ENCODE results near the gene TESPA1.
"Not testable (repeated sequence)": the region's sequence is repeated elsewhere in the genome, so short reads cannot be mapped to it uniquely, and the experiment has no call there.

The TESPA1 gene

DNA sequence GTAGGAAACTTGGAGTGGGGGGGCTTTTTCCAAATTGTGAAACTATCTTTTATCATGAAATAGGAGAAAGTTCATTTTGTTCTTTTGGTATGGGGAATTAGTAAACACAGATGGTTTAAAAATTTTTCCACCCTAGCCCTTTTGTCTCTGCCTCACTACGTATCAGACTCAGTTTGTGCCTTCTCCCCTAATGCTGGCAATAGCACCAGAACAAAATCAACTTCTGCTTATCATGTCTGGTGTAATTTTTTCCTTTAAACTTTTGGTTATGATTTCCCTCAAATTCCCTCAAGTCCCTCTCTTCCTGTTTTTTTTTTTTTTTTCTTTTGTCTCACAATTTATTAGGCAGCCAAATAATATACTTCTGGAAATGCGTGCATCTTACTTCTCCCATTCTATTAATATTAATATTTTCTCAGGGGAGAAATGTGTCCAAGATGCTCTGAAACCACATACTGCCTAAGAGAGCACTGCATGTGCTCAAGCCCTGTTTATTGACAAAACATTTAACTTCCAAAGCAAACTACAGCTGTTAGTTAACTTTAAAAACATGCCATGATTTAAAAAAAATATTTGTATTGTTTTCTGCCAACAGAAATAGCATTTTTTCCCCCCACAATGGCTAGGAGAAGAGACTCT, 35.4 kb downstream of the TESPA1 start:
- no peak for DNase-seq (ENCODE audit: low read depth)

DNA sequence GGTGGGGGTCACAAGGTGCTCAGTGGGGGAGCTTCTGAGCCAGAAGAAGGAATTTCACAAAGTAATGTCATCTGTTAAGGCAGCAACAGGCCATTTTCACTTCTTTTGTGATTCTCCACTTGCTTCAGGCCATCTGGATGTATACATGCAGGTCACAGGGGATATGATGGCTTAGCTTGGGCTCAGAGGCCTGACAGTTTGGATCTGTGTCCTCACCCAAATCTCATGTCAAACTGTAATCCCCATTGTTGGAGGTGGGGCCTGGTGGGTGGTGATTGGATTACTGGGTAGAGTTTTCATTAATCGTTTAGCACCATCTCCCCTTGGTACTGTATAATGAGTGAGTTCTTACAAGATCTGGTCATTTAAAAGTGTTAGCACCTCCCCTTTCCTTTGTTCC, 36.4 kb downstream of the TESPA1 start:
- no peak for DNase-seq (ENCODE audit: low read depth)

DNA sequence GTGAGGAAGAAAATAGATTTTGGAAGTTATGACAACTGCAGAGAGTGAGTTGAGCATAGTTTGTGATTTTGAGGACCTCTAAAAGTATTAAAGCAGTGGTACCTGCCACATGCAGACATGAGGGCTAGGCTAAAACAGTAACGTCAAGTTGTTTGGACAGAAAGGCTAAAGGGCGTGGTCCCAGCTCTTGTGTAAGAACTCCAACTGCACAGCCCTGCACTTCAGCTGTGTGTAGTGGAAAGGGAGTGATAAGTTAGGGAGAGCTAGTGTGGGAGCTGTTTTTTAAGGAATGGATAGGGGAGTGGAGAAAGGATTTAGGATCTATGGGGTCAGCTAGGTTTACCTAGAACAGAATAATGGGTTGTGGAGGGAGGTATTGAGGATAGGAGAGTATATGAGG, 39.5 kb downstream of the TESPA1 start:
- DNase-seq (ENCODE audit: low read depth) = no peak

DNA sequence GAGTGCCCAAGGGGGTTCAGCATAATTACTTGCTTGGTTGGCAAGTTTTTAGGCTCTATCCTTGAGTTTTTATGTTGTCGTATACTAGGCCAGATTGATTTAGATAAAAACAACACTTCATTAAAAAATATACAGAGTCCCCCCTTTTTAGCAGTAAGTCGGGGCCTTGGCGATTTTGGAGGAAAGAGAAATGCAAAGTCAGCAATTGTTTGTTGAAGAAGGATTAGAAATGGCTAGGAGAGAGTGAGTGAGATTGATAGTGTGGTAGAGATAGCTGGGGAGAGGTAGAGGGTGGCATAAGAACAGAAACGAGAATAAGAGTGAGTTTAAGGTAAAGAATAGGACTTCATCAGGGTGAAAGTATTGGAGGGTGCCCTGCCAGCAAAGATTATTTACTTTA, 41.3 kb downstream of the TESPA1 start:
- DNase-seq (ENCODE audit: low read depth) = not testable (repeated sequence)

DNA sequence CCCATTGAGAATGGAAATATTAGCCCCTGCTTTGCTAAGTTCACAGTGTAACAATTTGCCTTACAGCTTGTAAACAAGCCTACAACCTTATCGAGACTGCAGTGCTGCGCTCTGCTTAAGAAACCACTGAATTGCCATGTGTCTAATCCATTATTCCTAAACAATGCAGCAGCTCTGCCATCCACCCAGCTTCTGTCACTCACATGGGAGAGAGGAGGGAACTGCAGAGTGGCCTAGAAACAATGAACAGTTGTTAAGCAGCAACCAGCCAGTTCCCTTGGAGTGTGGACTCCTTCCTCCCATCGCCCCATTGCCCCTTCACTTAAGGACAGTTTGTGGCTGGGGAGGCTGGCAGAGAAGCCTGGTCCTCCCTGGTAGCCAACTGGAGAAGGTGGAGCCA, 42.9 kb downstream of the TESPA1 start:
- no peak for DNase-seq (ENCODE audit: low read depth)

DNA sequence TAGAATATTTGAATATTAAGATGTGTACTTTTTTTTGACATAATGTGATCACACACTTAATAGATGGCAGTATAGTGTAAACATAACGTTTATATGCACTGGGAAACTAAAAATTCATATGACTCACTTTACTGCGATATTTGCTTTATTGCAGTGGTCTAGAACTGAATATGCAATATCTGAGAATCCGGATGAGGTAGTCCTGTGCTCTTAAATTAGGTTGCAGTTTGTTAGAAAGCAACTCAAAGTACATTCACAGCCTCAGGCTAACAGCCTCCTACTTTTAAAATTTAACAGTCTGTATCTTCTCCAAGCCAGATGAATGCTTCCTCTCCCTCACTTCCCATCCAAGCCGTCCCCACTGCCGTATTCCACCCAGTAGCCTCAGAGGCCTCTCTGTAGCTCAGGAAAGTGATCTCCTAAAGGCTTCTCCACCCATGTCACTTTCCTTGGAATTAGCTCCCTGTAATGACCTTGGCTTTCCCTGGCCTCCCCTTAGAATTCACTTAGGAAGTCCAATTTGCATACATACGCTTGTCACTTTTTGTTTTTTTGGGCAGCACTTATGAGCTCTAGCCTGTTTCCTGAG, 43.7 kb downstream of the TESPA1 start:
- DNase-seq (ENCODE audit: low read depth) = no peak

DNA sequence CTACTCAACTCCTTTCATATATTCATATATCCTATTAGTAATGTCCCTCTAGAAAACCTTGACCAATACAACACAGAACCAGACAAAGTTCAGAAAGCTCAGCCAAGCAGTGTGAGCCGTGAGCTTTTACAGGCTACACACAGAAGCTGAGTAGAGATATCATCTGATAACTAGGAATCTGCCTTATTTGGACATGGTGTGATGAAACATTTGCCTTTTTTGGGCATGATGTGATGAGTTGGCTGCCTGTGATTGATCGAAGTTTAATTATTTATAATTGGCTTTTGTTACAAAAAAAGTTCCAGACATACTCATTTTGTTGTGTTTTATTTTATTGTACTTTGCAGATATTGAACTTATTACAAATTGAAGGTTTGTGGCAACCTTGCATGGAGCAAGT, 46.6 kb downstream of the TESPA1 start:
- DNase-seq (ENCODE audit: low read depth) = no peak

DNA sequence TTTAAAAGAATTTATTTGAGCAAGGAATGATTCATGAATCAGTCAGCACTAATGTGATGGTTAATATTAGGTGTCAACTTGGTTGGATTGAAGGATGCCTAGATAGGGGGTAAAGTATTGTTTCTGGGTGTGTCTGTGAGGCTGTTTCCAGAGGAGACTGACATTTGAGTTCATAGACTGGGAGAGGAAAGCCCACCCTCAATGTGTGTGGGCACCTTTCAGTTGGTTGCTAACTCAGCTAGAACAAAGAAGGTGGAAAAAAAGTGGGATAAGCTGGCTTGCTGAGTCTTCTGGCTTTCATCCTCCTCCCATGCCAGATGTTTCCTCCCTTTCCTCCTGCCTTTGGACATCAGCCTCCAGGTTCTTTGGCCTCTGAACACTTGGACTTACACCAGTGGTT, 47.2 kb downstream of the TESPA1 start:
- no peak for DNase-seq (ENCODE audit: low read depth)

DNA sequence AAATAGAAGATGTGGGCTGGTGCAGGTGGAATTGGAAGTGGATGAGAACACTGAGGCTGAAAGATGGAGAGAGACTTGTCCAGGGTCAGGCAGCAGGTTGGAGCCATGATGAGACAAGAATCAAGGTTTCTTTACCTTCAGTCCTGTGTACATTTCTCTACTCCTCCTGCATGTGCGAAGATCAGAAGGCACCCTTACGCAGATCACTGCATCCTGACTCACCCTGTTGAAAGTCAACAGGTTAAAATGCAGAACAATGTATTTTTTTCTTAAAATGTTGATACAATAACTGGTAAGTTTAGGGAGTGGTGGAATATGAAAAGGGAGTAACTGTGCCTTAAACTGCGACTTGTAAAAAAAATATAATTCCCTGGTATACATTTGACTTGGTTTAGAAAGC, 47.8 kb downstream of the TESPA1 start:
- DNase-seq (ENCODE audit: low read depth) = no peak

DNA sequence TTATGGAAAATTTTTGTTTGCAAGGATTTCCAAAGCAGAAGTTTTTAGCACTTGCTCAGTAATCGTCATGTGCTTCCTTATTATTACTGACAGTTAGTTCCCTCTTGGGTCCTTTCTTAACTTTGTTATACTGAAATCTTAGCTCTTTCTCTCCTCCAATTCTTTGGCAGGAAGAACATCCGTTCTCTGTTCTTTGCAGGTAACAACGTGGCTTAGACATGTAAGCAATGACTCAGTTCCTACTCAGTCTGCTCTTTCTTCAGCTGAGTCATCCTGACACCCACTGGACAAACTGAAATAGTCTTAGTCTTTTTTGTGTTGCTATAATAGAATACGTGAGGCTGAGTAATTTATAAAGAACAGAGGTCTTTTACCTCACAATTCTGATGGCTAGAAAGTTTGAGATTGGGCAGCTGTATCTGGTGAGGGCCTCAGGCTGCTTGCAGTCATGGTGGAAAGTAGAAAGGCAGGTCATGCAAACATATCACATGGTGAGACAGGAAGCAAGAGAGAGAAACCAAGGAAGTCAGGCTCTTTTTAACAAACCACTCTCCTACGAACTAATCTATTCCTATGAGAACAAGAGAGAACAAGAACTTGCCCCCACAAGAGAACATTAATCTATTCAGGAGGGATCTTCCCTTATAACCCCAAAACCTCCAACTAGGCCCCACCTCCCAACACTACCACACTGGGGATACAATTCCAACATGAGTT, 49.2 kb downstream of the TESPA1 start:
- DNase-seq (ENCODE audit: low read depth) = peak; percentile 4

DNA sequence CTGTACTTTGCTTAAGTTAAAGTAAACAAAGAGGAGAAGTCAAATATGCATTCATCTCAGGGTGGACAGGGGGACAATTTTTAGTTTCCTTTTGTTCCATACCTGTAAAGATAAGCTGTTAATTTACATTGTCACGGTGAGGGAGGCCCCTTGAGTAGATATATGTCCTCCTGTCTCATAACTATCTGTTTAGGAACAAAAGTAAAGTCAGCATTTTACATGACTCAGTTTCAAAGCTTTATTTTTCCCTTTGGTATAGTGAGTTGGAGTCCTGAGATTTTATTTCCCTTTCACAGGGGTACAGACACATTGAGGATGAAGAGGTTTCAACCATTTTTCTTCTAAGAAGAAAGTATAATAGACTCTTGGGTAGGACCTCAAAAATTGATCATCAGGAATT, 50.1 kb downstream of the TESPA1 start:
- no peak for DNase-seq (ENCODE audit: low read depth)

DNA sequence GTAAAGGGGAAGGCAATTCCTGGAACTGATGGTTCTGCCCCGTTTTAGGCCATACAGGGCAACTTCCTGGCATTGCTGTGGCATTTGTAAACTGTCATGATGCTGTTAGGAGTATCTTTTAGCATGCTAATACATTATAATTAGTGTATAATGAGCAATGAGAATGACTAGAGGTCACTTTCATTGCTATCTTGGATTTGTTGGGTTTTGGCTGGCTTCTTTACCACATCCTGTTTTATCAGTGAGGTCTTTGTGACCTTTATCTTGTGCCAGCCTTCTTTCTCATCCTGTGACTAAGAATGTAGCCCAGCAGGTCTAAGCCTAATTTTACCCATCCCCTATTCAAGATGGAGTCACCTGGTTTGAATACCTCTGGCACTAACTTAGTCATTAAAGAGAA, 51.2 kb downstream of the TESPA1 start:
- no peak for DNase-seq (ENCODE audit: low read depth)

DNA sequence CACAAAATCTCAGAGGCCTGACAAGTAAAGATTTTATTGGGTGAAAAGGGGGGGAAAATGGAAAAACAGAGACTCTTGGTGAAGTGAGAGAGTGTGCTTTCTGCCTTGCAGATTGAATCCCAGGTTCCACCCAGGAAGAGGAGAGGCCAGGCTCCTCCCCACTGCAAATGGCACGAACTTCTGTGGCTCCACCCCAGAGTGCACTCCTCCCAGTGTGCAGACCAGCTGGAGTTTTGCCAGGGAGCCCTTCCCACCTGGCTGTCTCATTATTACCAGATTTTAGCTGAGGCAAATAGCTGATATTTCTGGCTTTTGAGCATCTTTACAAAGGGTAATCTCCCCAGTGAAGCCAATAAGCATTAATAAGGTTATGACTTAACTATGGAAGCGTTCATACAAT, 51.9 kb downstream of the TESPA1 start:
- DNase-seq (ENCODE audit: low read depth) = no peak

DNA sequence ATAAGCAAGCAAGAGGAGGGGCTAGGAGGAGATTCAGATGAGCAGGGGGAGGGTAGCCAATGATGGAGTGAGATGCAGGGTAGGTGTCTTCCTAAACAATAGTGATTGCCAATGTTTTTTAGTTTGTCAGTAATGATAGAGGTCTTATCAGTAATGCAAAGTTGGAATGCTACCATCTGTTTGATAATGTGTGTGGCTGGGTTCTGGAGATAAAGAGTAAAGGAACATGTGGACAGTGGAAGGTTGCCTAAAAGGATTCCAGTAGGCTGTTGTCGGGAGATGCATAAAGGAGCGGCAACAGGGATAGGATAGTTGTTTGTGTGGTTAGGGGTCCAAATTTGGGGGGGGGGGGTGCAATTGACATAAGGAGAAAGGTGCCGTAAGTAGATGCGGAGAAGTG, 52.5 kb downstream of the TESPA1 start:
- DNase-seq (ENCODE audit: low read depth) = no peak

DNA sequence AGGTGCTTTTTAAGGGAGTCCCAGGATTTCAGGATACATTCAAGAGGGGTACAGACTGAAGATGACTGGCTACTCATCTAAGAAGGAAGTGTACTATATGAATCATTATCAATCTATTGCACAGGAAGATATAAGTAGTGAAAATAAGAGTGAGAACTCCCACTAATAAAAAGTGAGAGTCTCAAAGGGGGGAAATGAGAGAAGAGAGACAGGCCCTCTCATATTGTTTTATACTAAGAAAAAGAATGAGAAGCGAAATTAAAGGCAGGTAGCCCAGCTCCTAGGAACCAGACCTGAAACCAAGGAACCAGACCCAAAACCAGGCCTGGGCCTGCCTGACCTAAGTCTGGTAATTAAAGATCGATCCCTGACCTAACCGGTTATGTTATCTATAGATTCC, 54.6 kb downstream of the TESPA1 start:
- DNase-seq (ENCODE audit: low read depth) = no peak

DNA sequence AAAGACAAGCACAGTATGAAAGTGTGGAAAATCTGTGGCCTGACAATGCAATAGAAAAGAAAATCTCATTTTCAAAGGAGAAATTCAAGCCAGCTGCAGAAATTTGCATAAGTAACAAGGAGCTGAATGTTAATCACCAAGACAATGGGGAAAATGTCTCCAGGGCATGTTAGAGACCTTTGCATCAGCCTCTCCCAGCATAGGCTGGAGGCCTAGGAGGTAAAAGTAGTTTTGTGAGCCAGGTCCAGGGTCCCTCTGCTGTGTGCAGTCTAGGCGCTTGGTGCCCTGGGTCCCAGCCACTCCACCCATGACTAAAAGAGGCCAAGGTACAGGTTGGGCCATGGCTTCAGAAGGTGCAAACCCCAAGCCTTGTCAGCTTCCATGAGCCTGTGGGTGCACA, 58.3 kb downstream of the TESPA1 start:
- DNase-seq (ENCODE audit: low read depth) = no peak

DNA sequence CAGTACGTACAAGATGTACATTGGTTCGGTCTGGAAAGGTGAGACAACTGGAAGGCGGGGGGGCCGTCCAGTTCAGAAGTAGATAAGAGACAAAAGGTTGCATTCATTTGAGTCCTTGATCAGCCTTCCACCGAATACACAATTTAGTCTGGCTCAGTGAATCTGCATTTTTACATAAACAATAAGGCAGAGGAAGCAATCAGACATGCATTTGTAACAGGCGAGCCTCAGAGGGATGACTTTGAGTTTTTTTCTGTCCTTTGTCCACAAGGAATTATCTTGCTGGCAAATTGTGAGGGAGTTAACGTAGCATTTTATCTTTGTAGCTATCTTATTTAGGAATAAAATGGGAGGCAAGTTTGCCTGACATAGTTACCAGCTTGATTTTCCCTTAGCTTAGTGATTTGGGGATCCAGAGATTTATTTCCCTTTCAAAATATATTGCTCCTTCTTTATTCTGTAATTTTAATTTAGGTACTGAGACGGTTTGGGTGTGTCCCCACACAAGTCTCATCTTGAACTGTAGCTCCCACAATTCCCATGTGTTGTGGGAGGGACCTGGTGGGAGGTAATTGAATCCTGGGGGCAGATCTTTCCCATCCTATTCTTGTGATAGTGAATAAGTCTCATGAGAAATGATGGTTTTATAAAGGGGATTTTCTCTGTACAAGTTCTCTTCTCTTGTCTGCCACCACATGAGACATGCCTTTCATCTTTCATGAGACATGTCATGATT, 59.4 kb downstream of the TESPA1 start:
- DNase-seq (ENCODE audit: low read depth) = no peak

DNA sequence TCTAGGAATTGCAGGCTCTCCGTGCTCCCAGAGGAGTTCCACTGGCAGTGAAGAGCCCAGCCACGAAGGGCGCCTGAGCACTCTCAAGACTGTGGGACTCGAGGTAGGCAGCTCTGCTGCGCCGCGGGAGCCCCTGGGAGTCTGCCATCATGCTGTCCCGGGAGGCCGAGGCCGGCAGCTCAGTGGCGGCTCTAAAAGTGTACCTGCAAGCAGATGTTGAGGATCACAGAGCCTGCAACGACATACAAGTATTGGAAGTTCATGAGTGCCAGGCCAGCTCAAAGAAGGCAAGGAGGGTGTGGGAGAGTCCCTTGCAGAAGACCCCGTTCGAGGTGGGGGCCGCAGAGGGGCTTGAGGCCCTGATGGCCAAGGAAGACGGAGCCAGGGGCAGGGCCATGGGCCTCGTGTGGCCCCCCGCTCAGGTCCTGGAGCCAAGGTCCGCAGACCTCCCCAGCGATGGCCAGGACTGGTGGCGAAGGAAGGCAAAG, 67.5 kb downstream of the TESPA1 start:
- DNase-seq (ENCODE audit: low read depth) = no peak
